NCI-H82 treated with DMSO at 0.1 percent for 48 hours (cell line): Measurements from ENCODE around the gene PPP1R10.
A peak's percentile ranks its signal among the peaks of the same experiment; 100 is the strongest.

ENCODE experiments used
- DNase-seq: peaks from one replicate; lab custom pipeline; 2025; ENCODE audit not compliant: unreplicated experiment; lab: John Stamatoyannopoulos, UW

The PPP1R10 gene

DNA sequence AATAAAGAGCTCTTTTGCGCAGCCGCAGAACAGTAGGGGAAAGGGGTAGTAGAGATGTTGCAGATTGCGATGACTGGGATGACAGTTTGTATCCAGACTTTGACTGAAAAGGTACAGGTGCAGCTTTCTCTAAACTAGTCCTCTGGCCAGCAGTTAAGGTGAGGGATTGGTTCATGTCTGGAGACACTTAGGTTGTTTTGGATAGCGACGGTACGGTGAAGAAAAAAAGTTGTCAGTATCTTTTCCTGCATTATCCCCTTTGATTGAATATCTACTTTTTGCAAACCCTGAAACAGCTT is 59.4 kb downstream of the PPP1R10 start:
- DNase-seq: no peak

DNA sequence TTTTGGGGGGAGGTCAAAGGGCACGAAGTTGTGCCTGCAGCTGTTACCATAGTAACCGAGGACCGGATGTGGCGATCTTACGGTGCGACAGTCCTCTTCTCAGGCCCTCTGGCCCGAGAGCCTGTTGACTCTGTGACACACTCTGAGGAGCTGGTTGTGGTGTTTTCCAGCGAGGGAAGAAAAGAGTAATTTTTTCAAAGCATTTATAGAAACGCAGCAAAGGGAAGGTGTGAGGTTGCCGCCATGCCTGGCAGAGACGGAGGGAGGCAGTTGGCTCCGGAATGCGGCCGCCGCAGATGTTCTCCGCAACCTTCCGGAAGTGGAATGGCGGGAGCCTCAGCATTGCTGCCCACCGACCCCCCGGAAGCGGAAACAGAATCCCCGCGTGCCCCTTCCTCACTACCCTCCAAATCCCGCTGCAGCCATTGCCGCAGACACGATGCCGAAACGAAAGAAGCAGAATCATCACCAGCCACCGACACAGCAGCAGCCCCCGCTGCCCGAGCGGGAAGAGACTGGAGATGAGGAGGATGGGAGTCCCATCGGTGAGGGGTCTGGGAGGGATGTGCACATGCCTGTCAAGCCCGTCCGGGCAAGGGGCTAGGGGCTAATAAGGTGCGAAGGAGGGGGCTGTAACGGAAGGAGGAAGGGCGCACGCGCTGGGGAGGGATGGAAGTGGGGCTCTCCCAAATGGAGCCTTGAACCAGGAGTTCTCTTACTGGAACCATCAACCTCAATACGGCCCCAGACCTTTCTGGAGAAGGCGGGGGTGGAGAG is 59.9 kb downstream of the PPP1R10 start, which contains the start of gene PRR3:
PRR3 (plus strand) TSS at position 390 of the 777 bp plus-strand sequence; CDS start at position 440, 50 bp downstream.
- DNase-seq: peak; percentile 72

- peak; percentile 60 for DNase-seq
These were observed 60.8 kb downstream of the PPP1R10 start, which contains the start of gene GNL1 for GRCh38 chr6:30556066-30556905. TSS of gene GNL1 (minus strand) at chr6:30556489. CDS start at chr6:30556203, 286 bp downstream.

DNA sequence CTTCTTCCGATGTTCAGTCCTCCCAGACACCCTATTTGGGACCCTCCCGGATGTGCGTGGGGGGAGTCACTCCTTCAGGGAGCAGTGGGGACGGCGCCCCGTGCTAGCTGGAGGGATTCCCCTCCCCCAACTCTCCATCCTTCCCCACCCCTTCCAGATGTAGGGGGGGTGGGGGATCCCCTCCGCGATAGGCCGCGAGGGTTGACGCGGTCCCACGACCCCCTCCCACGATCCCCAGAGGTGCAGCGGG is 61.3 kb downstream of the PPP1R10 start:
- no peak for DNase-seq

DNA sequence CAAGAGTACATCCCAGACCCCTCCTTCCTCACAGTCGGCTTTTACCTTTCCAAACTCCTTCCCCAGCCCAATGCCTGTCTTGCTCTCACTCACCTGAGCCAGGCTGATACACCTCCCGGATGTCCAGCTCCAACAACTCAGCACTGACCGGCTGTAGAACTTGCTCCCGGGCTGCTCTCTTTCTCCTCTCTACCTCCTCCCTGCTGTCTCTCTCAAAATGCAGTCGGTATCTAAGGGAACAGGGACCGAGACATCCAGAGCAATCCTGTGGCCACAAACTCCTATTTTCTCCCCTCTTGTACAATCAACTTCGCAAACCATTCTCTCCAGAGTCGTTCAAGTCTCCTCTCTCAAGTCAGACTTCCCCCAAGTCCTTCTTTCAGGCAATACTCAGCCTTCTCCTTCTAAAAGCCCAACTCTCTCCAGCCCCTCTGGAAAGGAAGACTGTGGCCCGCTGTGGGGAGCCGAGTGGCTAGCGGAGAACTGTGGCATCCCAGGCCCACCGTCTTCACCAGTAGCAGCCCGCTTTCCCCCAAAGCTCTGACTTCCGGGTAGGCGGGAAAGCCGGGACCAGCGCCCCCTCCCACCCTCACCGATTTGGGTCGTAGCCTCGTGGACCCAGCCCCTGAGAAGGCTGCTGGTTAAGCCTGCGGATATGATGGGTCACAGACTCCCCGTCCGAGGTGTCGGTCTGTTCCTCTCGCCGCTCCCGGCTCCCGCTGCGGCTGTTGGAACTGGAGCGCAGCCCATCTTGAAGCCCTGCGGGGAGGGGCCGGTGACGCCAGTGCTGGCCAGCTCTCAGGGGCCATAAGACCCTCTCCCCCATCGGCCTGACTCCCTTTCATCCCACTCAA is 61.9 kb downstream of the PPP1R10 start:
- DNase-seq: no peak

- no peak for DNase-seq
These were observed 62.6 kb downstream of the PPP1R10 start for GRCh38 chr6:30554404-30554803.
